Sciatic nerve (tissue), 2 donors: ENCODE results near the gene SLC16A1. TPM values are rescaled to one million over a fixed set of nuclear protein-coding genes. Genes with fewer than 3 reads are reported as not detected.
"Not testable (repeated sequence)": the region's sequence is repeated elsewhere in the genome, so short reads cannot be mapped to it uniquely, and the experiment has no call there.

ENCODE experiments used
- ATAC-seq: fragments of 200-7000 bp; cut with Tn5 transposase; one replicate; pipeline ENCODE4 v1.9.1; 2020; ENCODE audit warnings: mild to moderate bottlenecking, moderate library complexity
- DNase-seq: peaks from one replicate; pipeline ENCODE4 v3.0.0-alpha.2; 2020; ENCODE audit warnings: low spot score
- intact Hi-C: fragments of 100-400 bp; cut with DNase I; formaldehyde crosslinking; loops from one replicate; pipeline ENCODE4 v1.14.2; 2022
- total RNA-seq: library from RNA; stranded (reverse); fragmentation: NEBNext Ultra II Directional; extraction: Animal tissue kit (Norgen Biotek cat#: 25700); gene quantifications from one replicate; pipeline ENCODE4 v1.2.1, GENCODE V29; 2021
- donor health status: DM: no; HTN: no; CAD: no.
- donor health status: DM: no; HTN: no; CAD: no.

The SLC16A1 gene
- total RNA-seq, 1 donor from 2014 or later, result 17.4 TPM

DNA sequence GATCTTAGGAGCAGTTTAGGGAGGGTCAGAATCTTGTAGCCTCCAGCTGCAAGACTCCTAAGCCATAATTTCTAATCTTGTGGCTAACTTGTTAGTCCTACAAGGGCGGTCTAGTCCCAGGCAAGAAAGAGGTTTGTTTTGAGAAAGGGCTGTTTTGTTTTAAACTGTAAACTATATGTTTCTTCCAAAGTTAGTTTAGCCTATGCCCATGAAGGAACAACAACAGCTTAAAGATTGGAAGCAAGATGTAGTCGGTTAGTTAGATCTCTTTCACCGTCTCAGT lies 62.0 kb downstream of the SLC16A1 start:
- intact Hi-C loops, result no loop called here
- no peak for ATAC-seq
- no peak for DNase-seq

- intact Hi-C loops, result no loop called here
- DNase-seq (no peak), ATAC-seq (no peak)
These were observed 62.5 kb downstream of the SLC16A1 start for GRCh38 chr1:112893288-112894009.

GRCh38 chr1:112889906-112890305 lies 66.1 kb downstream of the SLC16A1 start:
- intact Hi-C loops, result loop anchor here (10.0 kb wide), 1 partner anchor 155 kb away; no protein-coding TSS in a partner anchor

GRCh38 chr1:112889052-112889768 lies 66.8 kb downstream of the SLC16A1 start:
- DNase-seq (no peak), ATAC-seq (no peak)
- intact Hi-C loops, result loop anchor here (10.0 kb wide), 1 partner anchor 156 kb away; no protein-coding TSS in a partner anchor

More at GRCh38 chr1:112889906-112890305, 66.1 kb downstream of the SLC16A1 start:
- DNase-seq, ATAC-seq: not testable (repeated sequence)

- intact Hi-C loops, result loop anchor here (10.0 kb wide), 1 partner anchor 156 kb away; no protein-coding TSS in a partner anchor
- DNase-seq (no peak), ATAC-seq (no peak)
These were observed 67.4 kb downstream of the SLC16A1 start for GRCh38 chr1:112888630-112889029.

DNA sequence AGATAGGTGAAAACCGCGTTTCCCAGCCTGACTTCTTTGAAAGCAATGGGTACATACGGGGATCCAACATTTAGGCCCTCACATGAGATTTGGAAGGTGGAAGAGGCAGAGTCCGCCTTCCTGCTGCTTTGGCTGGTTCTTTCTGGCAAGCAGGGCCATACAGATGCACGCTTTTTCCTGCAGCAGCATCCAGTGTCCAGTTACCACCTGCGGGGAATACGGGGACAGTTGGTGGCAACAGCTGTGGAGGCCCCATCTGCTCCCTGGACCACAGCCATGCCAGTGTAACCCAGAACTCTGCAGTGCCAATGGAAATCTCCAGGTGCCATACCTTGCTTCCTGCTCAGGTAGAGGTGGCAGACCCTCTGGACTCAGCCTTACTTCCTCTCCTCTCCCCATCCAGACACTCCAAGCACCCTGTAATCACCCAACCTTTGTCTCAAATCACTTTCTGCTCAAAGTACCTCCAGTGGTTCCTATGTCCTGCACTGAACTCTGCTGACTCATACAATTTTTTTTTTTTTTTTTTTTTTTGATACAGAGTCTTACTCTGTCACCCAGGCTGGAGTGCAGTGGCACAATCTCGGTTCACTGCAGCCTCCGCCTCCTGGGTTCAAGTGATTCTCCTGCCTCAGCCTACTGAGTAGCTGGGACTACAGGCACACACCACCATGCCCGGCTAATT lies 68.3 kb downstream of the SLC16A1 start:
- intact Hi-C loops, result loop anchor here (10.0 kb wide), 1 partner anchor 157 kb away; no protein-coding TSS in a partner anchor
- ATAC-seq, result no peak

DNA sequence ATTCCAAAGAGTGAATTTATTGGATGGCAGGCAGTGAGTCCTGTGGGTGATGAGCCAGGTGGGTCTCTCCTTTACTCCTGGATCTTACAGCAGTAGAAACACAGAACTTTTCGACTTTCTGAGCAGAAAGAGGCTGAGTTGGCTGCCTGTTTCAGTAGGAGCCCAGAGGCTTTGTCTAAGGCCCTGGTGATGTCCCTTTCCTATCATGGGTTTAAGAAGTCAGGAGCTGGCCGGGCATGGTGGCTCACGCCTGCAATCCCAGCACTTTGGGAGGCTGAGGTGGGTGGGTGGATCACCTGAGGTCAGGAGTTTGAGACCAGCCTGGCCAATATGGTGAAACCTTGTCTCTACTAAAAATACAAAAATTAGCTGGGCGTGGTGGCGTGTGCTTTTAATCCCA lies 71.0 kb downstream of the SLC16A1 start:
- DNase-seq, ATAC-seq: not testable (repeated sequence)
- intact Hi-C loops, result loop anchor here (10.0 kb wide), 1 partner anchor 160 kb away; no protein-coding TSS in a partner anchor

More for the DNA sequence above, 68.3 kb downstream of the SLC16A1 start:
- DNase-seq, result no peak

DNA sequence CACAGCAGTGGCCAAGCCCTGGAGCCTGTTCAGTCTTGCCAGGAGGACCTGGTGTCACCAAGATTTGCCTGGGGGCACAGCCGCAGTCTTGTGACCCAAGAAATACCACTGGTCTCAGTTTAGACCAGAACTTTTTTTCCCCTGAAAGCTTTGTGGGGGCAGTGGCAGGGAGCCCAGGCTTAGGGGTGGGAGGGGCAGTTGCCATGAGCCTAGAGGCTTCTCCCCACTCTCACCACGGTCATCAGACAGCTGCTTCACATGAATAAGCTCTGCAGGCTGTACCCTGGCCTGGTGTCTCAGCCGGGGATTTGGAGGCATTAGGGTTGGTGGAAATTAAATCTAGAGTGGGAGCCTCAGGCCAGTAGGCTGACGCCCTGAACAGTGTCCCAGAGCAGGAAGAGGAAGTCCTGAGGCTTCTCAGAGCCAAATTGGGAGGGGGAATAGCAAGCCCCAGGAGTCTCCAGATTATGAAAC lies 73.7 kb downstream of the SLC16A1 start:
- peak; percentile 49 for ATAC-seq
- intact Hi-C loops, result loop anchor here (10.0 kb wide), 1 partner anchor 162 kb away; no protein-coding TSS in a partner anchor
- DNase-seq, result no peak

DNA sequence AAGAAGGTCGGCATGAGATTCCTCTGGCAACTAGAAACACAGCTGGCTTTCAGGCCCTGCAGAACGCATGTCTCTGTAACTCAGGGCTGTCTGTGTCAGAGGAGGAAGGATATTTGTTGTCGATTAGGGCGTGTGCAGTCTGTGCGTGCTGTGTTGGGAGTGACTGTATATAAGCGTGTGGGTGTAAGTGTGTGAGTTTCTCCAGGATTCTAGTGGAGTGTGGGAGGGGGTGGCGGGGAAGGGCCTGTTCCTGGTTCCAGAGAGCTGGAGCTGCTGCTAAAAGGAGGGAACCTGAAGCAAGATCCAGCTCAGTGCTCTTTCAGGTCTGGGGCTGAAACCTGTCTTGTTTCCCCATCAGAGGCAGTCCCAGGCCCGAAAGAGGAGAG lies 74.3 kb downstream of the SLC16A1 start:
- intact Hi-C loops, result loop anchor here (10.0 kb wide), 1 partner anchor 163 kb away; no protein-coding TSS in a partner anchor
- no peak for DNase-seq

GRCh38 chr1:112879834-112880233 lies 76.2 kb downstream of the SLC16A1 start:
- DNase-seq (no peak), ATAC-seq (no peak)
- intact Hi-C loops, result loop anchor here (10.0 kb wide), 1 partner anchor 165 kb away; no protein-coding TSS in a partner anchor

More for the DNA sequence above, 74.3 kb downstream of the SLC16A1 start:
- no peak for ATAC-seq

DNA sequence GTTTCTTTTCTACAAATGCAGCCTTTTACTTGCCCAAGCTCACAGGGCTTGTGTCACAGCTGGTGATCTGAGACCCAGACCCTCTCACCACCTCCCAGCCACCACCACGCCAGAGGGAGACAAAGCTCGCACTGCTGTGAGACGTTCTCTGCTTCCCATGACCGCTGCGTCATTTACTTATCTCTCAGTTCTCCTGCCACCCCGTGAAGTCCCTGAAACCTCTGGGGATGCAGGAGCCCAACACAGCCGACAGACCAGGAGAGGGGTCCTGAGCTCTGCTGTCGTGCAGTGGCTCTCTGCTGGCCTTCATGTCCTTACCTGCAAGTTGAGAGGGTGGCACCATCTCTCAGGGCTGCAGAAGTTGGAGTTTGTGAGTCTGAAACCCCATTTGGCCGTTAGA lies 77.7 kb downstream of the SLC16A1 start:
- no peak for ATAC-seq
- no peak for DNase-seq
- intact Hi-C loops, result no loop called here

- ATAC-seq, result no peak
- intact Hi-C loops, result no loop called here
- DNase-seq, result peak; percentile 2
These were observed 78.2 kb downstream of the SLC16A1 start for GRCh38 chr1:112877750-112878149.

DNA sequence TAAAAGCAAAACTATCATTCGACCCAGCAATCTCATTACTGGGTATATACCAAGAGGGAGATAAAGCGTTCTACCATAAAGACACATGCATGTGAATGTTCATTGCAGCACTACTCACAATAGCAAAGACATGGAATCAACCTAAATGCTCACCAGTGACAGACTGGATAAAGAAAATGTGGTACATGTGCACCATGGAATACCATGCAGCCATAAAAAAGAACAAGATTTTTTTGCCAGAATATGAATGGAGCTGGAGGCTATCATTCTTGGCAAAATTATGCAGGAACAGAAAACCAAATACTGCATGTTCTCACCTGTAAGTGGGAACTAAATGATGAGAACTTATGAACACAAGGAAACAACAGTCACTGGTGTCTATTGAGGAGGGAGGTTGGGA lies 79.7 kb downstream of the SLC16A1 start:
- no peak for ATAC-seq

DNA sequence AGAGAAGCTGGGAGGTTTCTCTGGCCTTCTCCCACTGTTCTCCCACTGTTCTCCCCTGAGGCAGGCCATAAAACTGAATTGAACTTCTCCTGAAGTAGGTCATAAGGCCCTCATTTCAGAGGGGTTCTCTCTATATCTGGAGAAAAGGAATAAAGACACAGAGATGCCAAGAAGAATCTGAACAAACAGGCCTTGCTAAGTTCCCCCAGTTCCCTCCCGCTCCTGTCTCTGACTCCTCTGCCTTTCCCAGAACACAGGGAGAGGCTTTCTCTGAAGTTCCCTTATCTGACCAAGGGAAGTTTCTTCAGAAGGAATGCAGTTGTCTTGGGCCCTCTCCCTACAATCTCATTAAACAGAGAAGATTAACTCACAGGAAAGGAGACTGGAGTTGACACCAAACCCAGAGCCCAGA lies 83.4 kb downstream of the SLC16A1 start:
- ATAC-seq, result no peak
- intact Hi-C loops, result no loop called here
- DNase-seq, result no peak

More for the DNA sequence above, 79.7 kb downstream of the SLC16A1 start:
- DNase-seq, result no peak
- intact Hi-C loops, result no loop called here

- intact Hi-C loops, result no loop called here
- DNase-seq (no peak), ATAC-seq (no peak)
These were observed 84.9 kb downstream of the SLC16A1 start for GRCh38 chr1:112870887-112871646.

GRCh38 chr1:112869895-112870294 lies 86.1 kb downstream of the SLC16A1 start:
- ATAC-seq (no peak), DNase-seq (no peak)
- intact Hi-C loops, result no loop called here

GRCh38 chr1:112868191-112868590 lies 87.8 kb downstream of the SLC16A1 start:
- intact Hi-C loops, result no loop called here
- ATAC-seq, result no peak
- DNase-seq, result no peak

DNA sequence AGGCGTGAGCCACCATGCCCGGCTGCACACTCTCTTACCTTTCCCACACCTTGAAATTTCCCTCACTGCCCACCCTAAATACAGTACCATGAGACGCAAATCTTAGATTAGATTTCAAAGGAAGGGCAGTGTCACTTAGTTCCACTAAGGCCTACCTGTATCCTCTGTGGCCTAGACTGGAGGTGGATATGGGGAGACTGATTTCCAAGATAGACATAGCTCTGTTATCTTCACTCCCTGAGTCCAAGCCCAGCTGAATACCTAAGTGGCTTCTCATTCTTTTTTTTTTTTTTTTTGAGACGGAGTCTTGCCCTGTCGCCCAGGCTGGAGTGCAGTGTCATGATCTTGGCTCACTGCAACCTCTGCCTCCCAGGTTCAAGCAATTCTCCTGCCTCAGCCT lies 89.0 kb downstream of the SLC16A1 start:
- DNase-seq (no peak), ATAC-seq (no peak)
- intact Hi-C loops, result no loop called here

GRCh38 chr1:112866151-112866550 lies 89.8 kb downstream of the SLC16A1 start:
- intact Hi-C loops, result no loop called here
- DNase-seq (no peak), ATAC-seq (no peak)
